ENCODE measurements around the gene TMPRSS3. TPM values are rescaled to one million over a fixed set of nuclear protein-coding genes. Genes with fewer than 3 reads are reported as not detected.

Gene TMPRSS3
- total RNA-seq, 1 donor from 2014 or later = not detected

DNA sequence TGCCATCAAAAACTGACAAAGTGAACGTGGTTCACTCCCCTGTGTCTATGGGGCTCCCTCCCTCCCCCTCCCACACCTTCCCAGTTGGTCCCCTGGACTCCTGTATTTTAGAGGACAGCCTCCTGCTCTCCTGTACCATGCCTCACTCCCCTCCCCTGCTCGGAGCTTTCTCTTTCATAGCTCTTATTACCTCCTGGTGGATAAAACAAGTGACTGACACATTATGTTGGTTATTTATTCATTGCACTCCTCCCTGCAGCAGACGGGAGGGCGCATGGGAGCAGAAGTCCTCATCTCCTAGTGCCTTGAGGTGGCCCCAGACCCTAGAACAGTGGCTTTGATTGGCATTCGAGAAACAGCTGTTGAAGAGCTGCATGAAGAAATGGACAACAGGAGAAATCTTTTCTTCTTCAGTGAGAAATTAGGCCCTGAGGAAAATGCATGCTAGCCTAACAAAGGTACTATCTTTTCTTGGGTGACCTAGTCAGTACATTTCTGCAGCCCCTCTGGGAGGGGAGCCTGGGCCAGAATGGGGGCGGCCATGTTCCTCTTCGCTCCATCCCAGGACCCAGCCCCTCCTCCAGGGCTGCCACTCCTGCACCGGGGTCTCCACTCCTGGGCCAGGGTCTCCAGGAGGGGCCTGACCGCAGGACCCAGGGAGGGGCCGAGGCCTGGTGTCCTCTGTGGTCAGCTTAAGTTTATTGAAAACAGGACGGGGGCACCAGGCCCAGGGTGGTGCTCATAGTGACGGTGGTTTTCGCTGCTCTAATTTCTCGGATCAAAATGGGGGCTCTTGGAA, 28.3 kb downstream of the TMPRSS3 start:
- H3K9ac ChIP-seq (ENCODE audit: low read depth in 1 of 3, low read length in 3 of 3) = no peak overlapping the region
- H3K36me3 ChIP-seq (ENCODE audit: control insufficient read depth in 3 of 3, insufficient read depth in 3 of 3, low read length in 3 of 3) = no peaks in the 10 kb centered on the region
- peaks cover 23 to 45% (median 33%) of the 10 kb centered on the region in 3 donors for H3K27me3 ChIP-seq (ENCODE audit: control insufficient read depth in 3 of 3, insufficient read depth in 3 of 3, low read length in 3 of 3)

DNA sequence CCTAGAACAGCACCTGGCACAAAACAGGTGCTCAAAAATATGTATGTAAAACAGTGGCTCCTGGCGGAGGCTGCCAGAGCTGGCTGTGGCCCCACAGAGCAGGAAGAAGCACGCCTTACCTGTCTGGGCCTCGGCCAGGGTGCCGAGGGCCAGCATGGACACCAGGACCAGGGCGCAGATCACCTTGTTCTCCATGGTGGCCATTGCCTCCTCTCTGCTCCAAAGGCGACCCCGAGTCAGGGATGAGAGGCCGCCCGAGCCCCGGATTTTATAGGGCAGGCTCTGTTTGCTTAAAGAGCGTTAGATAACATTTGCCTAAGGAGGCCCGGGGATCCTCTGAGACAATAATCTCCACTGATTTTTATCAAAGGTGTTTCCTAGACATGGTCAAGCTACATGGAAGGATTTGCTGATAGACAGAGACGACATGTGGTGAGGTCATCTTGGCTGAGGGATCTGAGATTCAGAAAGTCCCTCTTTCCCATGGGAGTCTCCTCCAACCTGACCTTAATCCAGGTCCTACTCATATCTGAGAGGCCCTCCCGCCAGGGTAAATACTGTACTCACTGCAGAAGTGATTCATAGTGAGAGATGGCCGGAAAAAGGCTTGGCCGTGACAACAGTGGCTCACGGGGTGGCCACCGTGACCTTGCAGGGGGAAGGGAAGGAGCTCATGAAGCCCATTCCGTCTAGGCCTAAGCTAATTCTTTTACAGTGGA, 29.4 kb downstream of the TMPRSS3 start, which contains the start of gene TFF1:
Gene TFF1 (minus strand): TSS at position 244 of the 719 bp plus-strand sequence. CDS start 40 bp downstream, at position 204.
- H3K27me3 ChIP-seq (ENCODE audit: control insufficient read depth in 3 of 3, insufficient read depth in 3 of 3, low read length in 3 of 3) = peaks cover 31 to 56% (median 40%) of the 10 kb centered on the region in 3 donors

More for the DNA sequence above, 28.3 kb downstream of the TMPRSS3 start:
- Histone ChIP-seq H3K4me3 (ENCODE audit: low read length in 3 of 3) (no peak overlapping the region), H3K27ac (ENCODE audit: low read depth, low read length) (no peak overlapping the region), H3K4me1 (ENCODE audit: control insufficient read depth in 3 of 3, insufficient read depth in 3 of 3, low read length in 3 of 3) (no peaks in the 10 kb centered on the region), H3K9me3 (ENCODE audit: control insufficient read depth in 3 of 3, low read length in 3 of 3) (no peaks in the 10 kb centered on the region)

DNA sequence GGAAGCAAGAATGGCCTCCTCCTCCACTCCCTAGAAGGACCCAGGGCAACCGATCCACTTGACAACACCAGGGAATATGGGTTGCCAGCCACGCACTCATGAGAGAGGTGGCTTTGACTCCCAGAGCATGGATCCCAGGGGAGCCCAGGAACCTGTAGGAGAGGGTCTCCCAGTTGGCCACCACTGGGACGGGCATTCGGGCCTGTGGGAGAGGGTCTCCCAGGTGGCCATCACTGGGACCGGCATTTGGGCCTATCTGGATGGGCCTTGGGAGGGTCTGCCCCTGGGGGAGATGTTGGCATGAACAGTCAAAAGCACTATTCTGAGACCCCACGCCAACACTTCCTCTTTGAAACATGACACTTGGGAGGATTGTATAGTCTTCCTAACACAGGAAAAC, 30.1 kb downstream of the TMPRSS3 start:
- peaks cover 34 to 56% (median 40%) of the 10 kb centered on the region in 3 donors for H3K27me3 ChIP-seq (ENCODE audit: control insufficient read depth in 3 of 3, insufficient read depth in 3 of 3, low read length in 3 of 3)
- no peak overlapping the region for H3K9ac ChIP-seq (ENCODE audit: low read depth in 1 of 3, low read length in 3 of 3)

More for the DNA sequence above, 29.4 kb downstream of the TMPRSS3 start, which contains the start of gene TFF1:
- no peak within 1 kb of the TSS for H3K4me3 ChIP-seq (ENCODE audit: low read length in 3 of 3)
- H3K4me1 ChIP-seq (ENCODE audit: control insufficient read depth in 3 of 3, insufficient read depth in 3 of 3, low read length in 3 of 3) = no peaks in the 10 kb centered on the region
- no peak within 1 kb of the TSS for H3K27ac ChIP-seq (ENCODE audit: low read depth, low read length)
- no peaks in the 10 kb centered on the region for H3K9me3 ChIP-seq (ENCODE audit: control insufficient read depth in 3 of 3, low read length in 3 of 3)
- H3K9ac ChIP-seq (ENCODE audit: low read depth in 1 of 3, low read length in 3 of 3) = no peak within 1 kb of the TSS
- H3K36me3 ChIP-seq (ENCODE audit: control insufficient read depth in 3 of 3, insufficient read depth in 3 of 3, low read length in 3 of 3) = no peaks in the 10 kb centered on the region

DNA sequence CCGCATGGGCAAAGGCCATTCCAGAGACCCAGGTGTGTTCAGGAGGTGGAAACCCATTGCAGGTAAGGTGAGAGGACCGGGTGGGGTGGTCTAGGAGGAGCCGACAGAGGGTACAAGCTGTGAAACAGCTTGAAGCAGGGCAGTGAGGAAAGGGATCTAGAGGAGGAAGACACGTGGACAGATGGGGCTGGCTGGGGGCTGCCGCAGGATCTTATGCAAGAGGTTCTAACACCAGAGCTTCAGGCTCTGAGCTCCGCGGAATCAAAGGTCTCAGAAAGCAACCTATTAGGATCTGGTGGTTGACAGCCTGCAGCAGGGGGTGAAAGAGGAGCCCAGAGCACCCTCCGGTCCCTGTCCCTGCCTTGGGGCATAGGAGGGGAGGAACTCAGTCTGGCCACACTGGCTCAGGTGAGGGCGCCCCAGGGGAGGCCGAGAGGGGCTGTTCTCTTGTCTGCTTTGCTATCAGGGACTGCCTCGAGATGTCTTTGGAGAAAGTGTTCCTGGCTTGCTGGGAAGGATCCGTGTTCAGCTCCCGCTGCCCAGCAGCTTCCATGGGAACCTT, 31.5 kb downstream of the TMPRSS3 start:
- peaks cover 38 to 53% (median 43%) of the 10 kb centered on the region in 3 donors for H3K27me3 ChIP-seq (ENCODE audit: control insufficient read depth in 3 of 3, insufficient read depth in 3 of 3, low read length in 3 of 3)
- H3K4me3 ChIP-seq (ENCODE audit: low read length in 3 of 3) = no peak overlapping the region
- no peak overlapping the region for H3K9ac ChIP-seq (ENCODE audit: low read depth in 1 of 3, low read length in 3 of 3)
- H3K36me3 ChIP-seq (ENCODE audit: control insufficient read depth in 3 of 3, insufficient read depth in 3 of 3, low read length in 3 of 3) = no peaks in the 10 kb centered on the region
- H3K27ac ChIP-seq (ENCODE audit: low read depth, low read length) = no peak overlapping the region
- peaks cover 0 to 6% (median 4%) of the 10 kb centered on the region in 3 donors for H3K9me3 ChIP-seq (ENCODE audit: control insufficient read depth in 3 of 3, low read length in 3 of 3)
- H3K4me1 ChIP-seq (ENCODE audit: control insufficient read depth in 3 of 3, insufficient read depth in 3 of 3, low read length in 3 of 3) = no peaks in the 10 kb centered on the region

More for the DNA sequence above, 30.1 kb downstream of the TMPRSS3 start:
- H3K36me3 ChIP-seq (ENCODE audit: control insufficient read depth in 3 of 3, insufficient read depth in 3 of 3, low read length in 3 of 3) = no peaks in the 10 kb centered on the region
- H3K4me1 ChIP-seq (ENCODE audit: control insufficient read depth in 3 of 3, insufficient read depth in 3 of 3, low read length in 3 of 3) = no peaks in the 10 kb centered on the region
- H3K9me3 ChIP-seq (ENCODE audit: control insufficient read depth in 3 of 3, low read length in 3 of 3) = no peaks in the 10 kb centered on the region
- no peak overlapping the region for H3K27ac ChIP-seq (ENCODE audit: low read depth, low read length)
- H3K4me3 ChIP-seq (ENCODE audit: low read length in 3 of 3) = no peak overlapping the region

DNA sequence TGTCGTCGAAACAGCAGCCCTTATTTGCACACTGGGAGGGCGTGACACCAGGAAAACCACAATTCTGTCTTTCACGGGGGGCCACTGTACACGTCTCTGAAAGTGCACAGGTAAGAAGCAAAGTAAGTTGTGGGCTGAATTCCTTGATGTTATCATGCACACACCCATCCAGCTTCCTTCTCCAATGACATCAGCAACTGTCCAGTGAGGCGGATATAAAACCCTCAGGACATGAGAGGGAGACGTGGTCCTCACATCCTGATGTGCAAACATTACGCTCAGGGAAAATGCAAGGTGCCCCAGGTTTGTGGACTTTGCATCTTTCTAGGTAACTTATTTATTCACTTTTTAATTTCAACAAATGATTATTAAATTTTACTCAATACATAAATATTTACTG, 32.5 kb downstream of the TMPRSS3 start:
- no peak overlapping the region for H3K27ac ChIP-seq (ENCODE audit: low read depth, low read length)
- no peaks in the 10 kb centered on the region for H3K36me3 ChIP-seq (ENCODE audit: control insufficient read depth in 3 of 3, insufficient read depth in 3 of 3, low read length in 3 of 3)
- no peak overlapping the region for H3K9ac ChIP-seq (ENCODE audit: low read depth in 1 of 3, low read length in 3 of 3)
- H3K4me3 ChIP-seq (ENCODE audit: low read length in 3 of 3) = no peak overlapping the region
- H3K27me3 ChIP-seq (ENCODE audit: control insufficient read depth in 3 of 3, insufficient read depth in 3 of 3, low read length in 3 of 3) = peaks cover 41 to 57% (median 43%) of the 10 kb centered on the region in 3 donors
- H3K9me3 ChIP-seq (ENCODE audit: control insufficient read depth in 3 of 3, low read length in 3 of 3) = peaks cover 0 to 6% (median 4%) of the 10 kb centered on the region in 3 donors
- no peaks in the 10 kb centered on the region for H3K4me1 ChIP-seq (ENCODE audit: control insufficient read depth in 3 of 3, insufficient read depth in 3 of 3, low read length in 3 of 3)

DNA sequence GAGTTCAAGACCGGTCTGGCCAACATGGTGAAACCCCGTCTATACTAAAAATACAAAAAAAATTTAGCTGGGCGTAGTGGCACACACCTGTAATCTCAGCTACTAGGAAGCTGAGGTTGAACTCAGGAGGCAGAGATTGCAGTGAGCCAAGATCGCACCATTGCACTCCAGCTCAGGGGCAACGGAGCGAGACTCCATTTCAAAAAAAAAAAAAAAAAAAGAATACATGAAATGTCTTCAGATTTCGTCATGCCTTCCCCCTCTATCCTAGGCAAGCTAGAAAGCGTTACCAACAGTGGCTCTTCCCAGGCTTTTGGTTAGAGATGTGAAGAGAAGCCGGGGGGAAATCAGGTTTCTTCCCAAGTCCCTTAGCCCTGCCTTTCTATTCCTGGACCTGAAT, 33.2 kb downstream of the TMPRSS3 start:
- Histone ChIP-seq H3K4me1 (ENCODE audit: control insufficient read depth in 3 of 3, insufficient read depth in 3 of 3, low read length in 3 of 3) (no peaks in the 10 kb centered on the region), H3K27ac (ENCODE audit: low read depth, low read length) (no peak overlapping the region), H3K4me3 (ENCODE audit: low read length in 3 of 3) (no peak overlapping the region), H3K36me3 (ENCODE audit: control insufficient read depth in 3 of 3, insufficient read depth in 3 of 3, low read length in 3 of 3) (no peaks in the 10 kb centered on the region), H3K9me3 (ENCODE audit: control insufficient read depth in 3 of 3, low read length in 3 of 3) (peaks cover 4 to 6% (median 4%) of the 10 kb centered on the region in 3 donors), H3K9ac (ENCODE audit: low read depth in 1 of 3, low read length in 3 of 3) (no peak overlapping the region), H3K27me3 (ENCODE audit: control insufficient read depth in 3 of 3, insufficient read depth in 3 of 3, low read length in 3 of 3) (peaks cover 41 to 63% (median 43%) of the 10 kb centered on the region in 3 donors)

DNA sequence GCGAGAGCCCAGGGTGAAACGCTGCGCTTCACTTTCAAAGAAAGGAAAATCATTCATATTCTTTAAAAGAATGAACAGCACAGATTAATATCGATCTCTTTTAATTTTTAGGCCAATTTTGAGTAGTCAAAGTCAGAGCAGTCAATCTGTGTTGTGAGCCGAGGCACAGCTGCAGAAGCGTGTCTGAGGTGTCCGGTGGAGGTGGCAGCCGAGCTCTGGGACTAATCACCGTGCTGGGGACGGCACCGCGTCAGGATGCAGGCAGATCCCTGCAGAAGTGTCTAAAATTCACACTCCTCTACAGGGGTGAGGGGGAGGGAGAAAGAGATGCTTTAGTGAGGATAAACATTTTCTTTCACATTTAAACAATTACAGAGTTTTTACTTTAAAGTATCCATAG, 33.7 kb downstream of the TMPRSS3 start:
- no peaks in the 10 kb centered on the region for H3K36me3 ChIP-seq (ENCODE audit: control insufficient read depth in 3 of 3, insufficient read depth in 3 of 3, low read length in 3 of 3)
- H3K27me3 ChIP-seq (ENCODE audit: control insufficient read depth in 3 of 3, insufficient read depth in 3 of 3, low read length in 3 of 3) = peaks cover 41 to 63% (median 43%) of the 10 kb centered on the region in 3 donors
- H3K4me3 ChIP-seq (ENCODE audit: low read length in 3 of 3) = no peak overlapping the region
- H3K27ac ChIP-seq (ENCODE audit: low read depth, low read length) = no peak overlapping the region
- H3K4me1 ChIP-seq (ENCODE audit: control insufficient read depth in 3 of 3, insufficient read depth in 3 of 3, low read length in 3 of 3) = no peaks in the 10 kb centered on the region
- H3K9ac ChIP-seq (ENCODE audit: low read depth in 1 of 3, low read length in 3 of 3) = no peak overlapping the region
- peaks cover 4 to 6% (median 4%) of the 10 kb centered on the region in 3 donors for H3K9me3 ChIP-seq (ENCODE audit: control insufficient read depth in 3 of 3, low read length in 3 of 3)

DNA sequence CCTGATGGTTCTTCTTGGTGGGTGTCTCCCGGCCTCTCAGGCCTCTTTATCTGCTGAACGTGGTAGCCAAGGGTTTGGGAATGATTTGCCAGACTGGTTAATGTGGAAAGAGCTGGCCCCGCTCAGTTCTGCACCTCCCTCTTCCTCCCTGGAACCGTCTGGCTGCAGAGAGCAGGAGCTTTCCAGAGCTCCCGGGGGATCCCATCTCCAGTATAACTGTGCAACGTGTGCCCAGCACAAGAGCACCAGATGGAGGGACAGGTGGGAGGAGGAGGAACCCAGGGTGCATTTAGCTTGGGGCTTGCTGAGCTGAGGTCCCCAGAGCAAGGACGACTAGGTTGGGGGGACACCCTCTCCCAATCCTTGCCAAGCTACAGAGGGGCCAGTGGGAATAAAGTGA, 34.6 kb downstream of the TMPRSS3 start:
- Histone ChIP-seq H3K27ac (ENCODE audit: low read depth, low read length) (no peak overlapping the region), H3K36me3 (ENCODE audit: control insufficient read depth in 3 of 3, insufficient read depth in 3 of 3, low read length in 3 of 3) (no peaks in the 10 kb centered on the region), H3K4me3 (ENCODE audit: low read length in 3 of 3) (no peak overlapping the region), H3K27me3 (ENCODE audit: control insufficient read depth in 3 of 3, insufficient read depth in 3 of 3, low read length in 3 of 3) (peaks cover 41 to 62% (median 43%) of the 10 kb centered on the region in 3 donors), H3K9ac (ENCODE audit: low read depth in 1 of 3, low read length in 3 of 3) (no peak overlapping the region), H3K4me1 (ENCODE audit: control insufficient read depth in 3 of 3, insufficient read depth in 3 of 3, low read length in 3 of 3) (no peaks in the 10 kb centered on the region), H3K9me3 (ENCODE audit: control insufficient read depth in 3 of 3, low read length in 3 of 3) (peaks cover 4 to 6% (median 4%) of the 10 kb centered on the region in 3 donors)

DNA sequence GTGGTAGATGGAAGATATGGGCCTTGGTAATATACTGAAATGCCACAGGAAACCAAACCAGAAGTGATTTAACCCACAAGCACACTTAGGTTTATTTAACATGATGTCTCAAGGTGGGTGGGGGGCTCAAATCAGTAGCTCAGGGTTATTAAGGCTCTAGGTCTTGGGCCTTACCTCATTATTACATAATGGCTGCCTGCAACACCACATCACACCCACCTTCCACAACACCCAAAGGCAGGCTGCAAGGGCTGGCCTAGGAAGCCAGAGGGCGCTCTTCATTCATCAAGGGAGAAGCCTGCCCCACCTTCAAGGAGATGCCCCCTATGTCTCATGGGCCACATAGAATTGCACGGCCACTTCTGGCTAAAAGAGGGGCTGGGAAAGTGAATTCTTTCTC, 35.5 kb downstream of the TMPRSS3 start:
- Histone ChIP-seq H3K4me3 (ENCODE audit: low read length in 3 of 3) (no peak overlapping the region), H3K9ac (ENCODE audit: low read depth in 1 of 3, low read length in 3 of 3) (no peak overlapping the region), H3K9me3 (ENCODE audit: control insufficient read depth in 3 of 3, low read length in 3 of 3) (peaks cover 4 to 10% (median 8%) of the 10 kb centered on the region in 3 donors), H3K4me1 (ENCODE audit: control insufficient read depth in 3 of 3, insufficient read depth in 3 of 3, low read length in 3 of 3) (no peaks in the 10 kb centered on the region), H3K27ac (ENCODE audit: low read depth, low read length) (no peak overlapping the region), H3K36me3 (ENCODE audit: control insufficient read depth in 3 of 3, insufficient read depth in 3 of 3, low read length in 3 of 3) (no peaks in the 10 kb centered on the region), H3K27me3 (ENCODE audit: control insufficient read depth in 3 of 3, insufficient read depth in 3 of 3, low read length in 3 of 3) (peaks cover 34 to 54% (median 37%) of the 10 kb centered on the region in 3 donors)

All from skeletal muscle tissue (tissue), 4 donors.